VCaP (cell line): ENCODE data around the gene RFC5.
A peak's percentile ranks its signal among the peaks of the same experiment; 100 is the strongest.
"Not testable (repeated sequence)": the region's sequence is repeated elsewhere in the genome, so short reads cannot be mapped to it uniquely, and the experiment has no call there.

Experiments
- H3K27ac ChIP-seq: fragments of 450-650 bp; 2 replicates; pipeline ENCODE4 v1.5.1; 2017
- CTCF ChIP-seq: fragments of 450-650 bp; conservative IDR thresholded peaks from 2 replicates; pipeline ENCODE4 v1.5.1; 2017; ENCODE audit warnings: mild to moderate bottlenecking, moderate library complexity

The RFC5 gene

DNA sequence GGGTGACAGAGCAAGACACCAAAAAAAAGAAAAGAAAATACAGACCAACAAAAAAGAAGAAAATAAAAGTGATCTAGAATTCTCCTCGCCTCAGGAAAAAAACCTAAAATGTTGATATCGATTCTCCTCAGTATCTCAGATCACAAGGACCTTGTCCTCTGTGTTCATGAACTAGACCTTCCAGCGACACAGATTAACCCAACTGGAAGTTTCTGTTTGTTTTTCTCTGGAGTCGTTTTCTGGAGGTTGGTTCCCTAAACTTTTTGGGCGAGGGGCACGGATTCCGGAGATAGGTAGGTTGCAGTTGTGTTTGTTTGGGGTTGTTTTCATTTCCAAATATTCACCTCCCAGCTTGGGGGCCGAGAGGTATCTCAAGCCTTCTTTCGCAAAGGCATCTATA is 559 bp upstream of the RFC5 start:
- H3K27ac ChIP-seq, result peak overlapping the region; percentile 72
- TF ChIP-seq CTCF, result no peak

DNA sequence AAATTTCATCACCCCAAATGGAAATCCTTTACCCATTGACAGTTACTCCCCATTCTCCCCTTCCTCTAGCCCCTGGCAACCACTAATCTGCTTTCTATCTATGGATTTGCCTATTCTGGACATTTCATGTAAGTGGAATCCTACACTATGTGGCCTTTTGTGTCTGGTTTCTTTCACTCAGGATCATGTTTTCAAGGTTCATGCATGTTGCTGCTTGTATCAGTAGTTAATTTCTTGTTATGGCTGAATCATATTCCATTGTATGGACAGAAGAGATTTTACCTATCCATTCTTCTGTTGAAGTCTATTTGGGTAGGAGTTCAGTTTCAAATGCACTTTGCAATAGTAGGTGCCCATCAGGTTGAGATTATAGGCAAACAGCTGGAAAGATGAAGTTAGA is 1.4 kb downstream of the RFC5 start:
- no peak overlapping the region; the same call in 1 of the 2 replicates for H3K27ac ChIP-seq
- no peak for TF ChIP-seq CTCF

DNA sequence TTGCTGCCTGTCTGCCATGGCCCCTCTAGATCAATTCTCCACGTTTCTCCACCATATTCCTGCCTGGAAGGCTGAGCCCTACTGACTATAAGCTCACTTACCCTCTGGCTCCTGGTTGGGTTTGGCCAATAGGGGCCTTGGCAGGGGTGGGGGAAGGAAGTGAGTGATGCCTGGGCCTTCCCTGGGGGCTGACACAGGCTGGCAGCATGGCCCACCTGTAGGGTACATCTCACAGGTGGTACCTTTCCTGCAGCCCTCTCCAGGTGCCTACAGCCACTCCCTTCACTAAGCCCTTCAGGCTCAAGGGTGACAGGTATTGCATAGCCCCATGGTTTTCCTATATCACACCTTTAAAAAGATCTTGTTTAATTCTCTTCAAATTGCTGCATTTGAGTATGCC is 3.5 kb downstream of the RFC5 start:
- H3K27ac ChIP-seq, result no peak overlapping the region
- TF ChIP-seq CTCF, result no peak

DNA sequence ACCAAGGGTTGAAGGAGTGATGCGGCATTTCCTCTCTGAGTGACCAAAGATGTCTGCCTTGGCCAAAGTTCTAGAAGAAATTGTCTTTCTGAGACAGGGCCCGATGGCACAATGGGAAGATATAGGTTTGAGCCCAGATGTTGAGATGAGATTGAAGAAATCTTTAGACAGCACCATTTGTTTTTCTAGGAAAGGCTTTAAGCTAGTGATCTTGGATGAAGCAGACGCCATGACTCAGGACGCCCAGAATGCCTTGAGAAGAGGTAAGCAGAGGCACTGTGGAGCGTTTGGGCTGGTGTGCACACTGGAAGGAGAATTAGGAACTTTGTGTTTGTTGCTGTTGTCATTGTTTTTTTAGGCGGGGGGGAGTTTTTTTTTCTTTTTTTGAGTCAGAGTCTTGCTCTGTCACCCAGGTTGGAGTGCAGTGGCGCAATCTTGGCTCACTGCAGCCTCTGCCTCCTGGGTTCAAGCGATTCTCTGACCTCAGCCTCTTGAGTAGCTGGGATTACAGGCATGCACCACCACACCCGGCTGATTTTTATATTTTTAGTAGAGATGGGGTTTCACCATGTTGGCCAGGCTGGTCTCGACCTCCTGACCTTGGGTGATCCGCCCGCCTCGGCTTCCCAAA is 5.7 kb downstream of the RFC5 start:
- H3K27ac ChIP-seq, result not testable (repeated sequence)

DNA sequence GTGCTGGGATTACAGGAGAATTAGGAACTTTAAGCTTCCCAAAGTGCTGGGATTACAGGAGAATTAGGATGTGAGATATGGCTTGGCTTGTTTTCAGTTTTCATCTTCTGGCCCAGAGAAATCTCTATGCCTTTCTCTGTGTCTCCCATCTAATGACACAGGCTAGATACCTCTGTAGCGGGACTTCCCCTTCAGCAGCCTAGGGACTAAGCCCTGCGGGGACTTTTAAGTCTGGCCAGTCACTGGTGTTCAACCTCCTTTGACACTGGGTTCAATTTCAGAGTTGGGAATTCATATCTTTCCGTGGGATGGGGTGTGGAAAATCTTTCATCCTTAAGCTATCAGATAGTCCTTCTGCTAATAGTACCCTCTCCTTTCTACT is 6.2 kb downstream of the RFC5 start:
- H3K27ac ChIP-seq, result no peak overlapping the region
- no peak for TF ChIP-seq CTCF

GRCh38 chr12:118023301-118023860 is 6.9 kb downstream of the RFC5 start:
- no peak for TF ChIP-seq CTCF

GRCh38 chr12:118025168-118025567 is 8.7 kb downstream of the RFC5 start:
- TF ChIP-seq CTCF, result no peak
- H3K27ac ChIP-seq, result no peak overlapping the region

More at GRCh38 chr12:118023301-118023860, 6.9 kb downstream of the RFC5 start:
- no peak overlapping the region for H3K27ac ChIP-seq

- H3K27ac ChIP-seq, result no peak overlapping the region
- no peak for TF ChIP-seq CTCF
These were observed 12.7 kb downstream of the RFC5 start for GRCh38 chr12:118029166-118029565.
